GM23338 (cell line): ENCODE results near the gene GPC6.

Source experiments
- CTCF ChIP-seq, 2 experiments: fragments of 200-600 bp in 1 of 2; sonication (generic) in 1 of 2; conservative IDR thresholded peaks; 2 replicates each; pipeline versions ENCODE4 v1.5.1 to v1.6.1; 2016 to 2017; ENCODE audit warnings: antibody characterized with exemption in 2 of 2, low read depth in 2 of 2, mild to moderate bottlenecking in 2 of 2, moderate library complexity in 1 of 2
- EZH2 ChIP-seq: fragments of 200-600 bp; sonication (generic); IDR thresholded peaks from one replicate; pipeline ENCODE4 v1.8.0; 2017; ENCODE audit warnings: antibody characterized with exemption, mild to moderate bottlenecking, low read depth; ENCODE audit not compliant: unreplicated experiment

GRCh38 chr13:94177041-94177440 lies 950.4 kb downstream of the GPC6 start:
- TF ChIP-seq CTCF (conservative IDR thresholded peaks at IDR 0.05; ENCODE audit: low read depth in 2 of 2), result no peak
- no peak for TF ChIP-seq EZH2
